Measurements from ENCODE around the gene STMP1. TPM values are rescaled to one million over a fixed set of nuclear protein-coding genes. Genes with fewer than 3 reads are reported as not detected.
"Not testable (repeated sequence)": the region's sequence is repeated elsewhere in the genome, so short reads cannot be mapped to it uniquely, and the experiment has no call there.

Gene STMP1
- polyA plus RNA-seq, 3 donors: 66.8 to 83.7 (median 83.6) TPM

DNA sequence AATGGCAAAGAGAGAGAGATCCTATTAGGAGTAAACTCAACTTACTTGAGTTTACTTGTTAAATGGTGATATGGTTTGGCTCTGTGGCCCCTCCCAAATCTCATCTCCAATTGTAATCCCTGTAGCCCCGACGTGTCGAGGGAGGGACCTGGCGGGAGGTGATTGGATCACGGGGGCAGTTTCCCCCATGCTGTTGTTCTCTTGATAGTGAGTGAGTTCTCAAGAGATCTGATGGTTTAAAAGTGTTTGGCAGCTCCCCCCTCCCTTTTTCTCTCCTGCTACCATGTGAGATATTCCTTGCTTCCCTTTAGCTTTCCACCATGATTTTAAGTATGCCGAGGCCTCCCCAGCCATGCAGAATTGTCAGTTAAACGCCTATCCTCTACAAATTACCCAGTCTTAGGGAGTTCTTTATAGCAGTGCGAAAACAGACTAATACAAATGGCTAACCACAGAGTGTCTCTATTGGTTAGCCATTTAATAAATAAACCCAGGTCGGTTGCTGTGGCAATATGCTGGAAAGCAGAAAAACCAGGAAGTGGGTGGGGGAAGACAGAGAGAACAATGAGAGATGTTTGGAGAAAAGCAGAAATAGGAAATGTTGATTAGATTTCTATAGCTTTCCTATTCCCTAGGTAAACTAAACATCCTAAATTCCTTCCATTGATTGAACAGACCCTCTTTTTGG lies 3.0 kb upstream of the STMP1 start:
- DNase-seq: no peak

DNA sequence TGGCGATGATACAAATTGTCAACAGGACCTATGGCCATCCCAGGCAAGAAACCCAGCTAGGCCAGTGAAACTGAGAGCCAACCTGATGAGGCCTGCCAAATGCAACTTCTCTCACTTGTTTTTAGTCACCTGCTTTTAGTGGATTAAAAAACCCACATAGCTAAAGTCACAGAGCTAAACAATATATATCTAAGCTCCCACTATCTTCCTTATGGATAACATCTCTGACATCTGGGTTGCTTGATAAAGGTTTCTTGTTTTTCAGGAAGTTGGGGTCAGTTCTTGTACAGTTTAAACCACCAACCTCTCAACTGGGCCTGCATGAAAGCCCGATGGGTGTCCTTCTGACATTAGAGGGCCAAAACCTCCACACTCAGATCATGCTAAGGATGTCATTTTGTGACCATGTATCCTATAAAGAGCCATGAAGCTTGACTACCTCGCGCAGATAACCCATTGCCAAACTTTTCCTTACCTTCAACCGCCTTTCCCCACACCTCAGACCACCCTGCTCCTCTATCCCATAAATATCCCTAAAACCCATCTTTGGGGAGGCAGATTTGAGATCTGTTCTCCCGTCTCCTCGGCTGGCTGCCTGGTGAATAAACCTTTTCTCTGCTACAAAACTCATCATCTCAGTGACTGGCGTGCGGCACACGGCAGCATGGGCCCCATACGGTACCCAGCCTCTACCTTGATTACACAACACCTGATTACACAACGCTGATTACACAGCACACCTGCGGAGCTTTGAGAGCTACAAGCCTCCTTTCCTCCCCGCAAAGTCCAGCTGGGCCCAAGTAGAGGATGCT lies 797 bp upstream of the STMP1 start:
- no peak for DNase-seq

DNA sequence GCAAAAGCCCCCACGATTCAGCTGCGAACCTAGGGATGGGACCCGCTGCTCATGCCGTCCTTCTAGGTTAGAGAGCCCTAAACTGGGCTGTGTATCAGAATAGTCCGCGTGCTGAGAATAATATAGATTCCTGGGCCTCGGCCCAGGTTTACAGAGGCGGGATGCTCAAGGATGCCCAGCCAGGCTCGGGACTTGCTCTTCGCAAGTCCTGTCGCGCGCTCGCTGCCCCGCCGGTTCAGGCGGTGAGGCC lies 266 bp upstream of the STMP1 start:
- no peak for DNase-seq

DNA sequence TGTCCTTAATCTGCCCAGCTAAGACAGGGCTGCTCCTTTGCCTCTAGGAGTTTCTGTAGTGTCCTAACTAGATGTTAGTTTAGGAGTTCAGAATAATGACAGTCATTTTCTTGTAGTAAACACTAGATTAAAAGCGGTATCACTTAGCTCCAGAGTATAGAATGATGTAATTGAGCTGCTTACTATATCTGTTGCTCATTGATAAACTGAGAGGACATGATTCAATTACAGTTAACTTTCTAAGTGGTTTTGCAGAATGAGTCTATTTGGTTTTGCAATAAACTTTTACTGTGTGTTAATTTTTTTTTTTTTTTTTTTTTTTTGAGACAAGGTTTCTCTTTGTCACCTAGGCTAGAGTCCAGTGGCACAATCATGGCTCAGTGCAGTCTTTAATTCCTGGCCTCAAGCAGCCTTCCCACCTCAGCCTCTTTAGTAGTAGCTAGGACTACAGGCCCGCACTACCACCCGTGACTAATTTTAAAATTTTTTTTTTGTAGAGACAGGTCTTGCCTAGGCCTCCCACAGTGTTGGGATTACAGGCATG lies 1.8 kb downstream of the STMP1 start:
- no peak for DNase-seq

DNA sequence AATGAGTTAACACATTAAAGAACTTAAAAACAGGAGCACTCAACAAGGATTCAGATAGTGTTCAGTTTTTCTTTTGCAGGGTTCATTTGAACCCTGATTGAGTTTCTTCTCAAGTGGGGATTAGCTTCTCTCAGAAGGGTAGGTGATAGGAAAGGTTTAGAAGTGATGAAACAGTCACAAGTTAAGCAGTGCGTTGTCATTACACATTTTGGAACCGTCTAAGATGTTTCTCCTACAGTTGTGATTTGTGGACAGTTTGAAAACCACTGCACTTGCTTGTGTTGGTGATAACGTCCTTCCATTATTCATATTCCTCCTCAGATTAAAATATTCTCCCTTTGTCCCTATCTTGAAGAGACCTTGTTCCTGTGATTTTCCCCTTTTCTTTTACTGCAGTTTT lies 2.7 kb downstream of the STMP1 start:
- DNase-seq: no peak

DNA sequence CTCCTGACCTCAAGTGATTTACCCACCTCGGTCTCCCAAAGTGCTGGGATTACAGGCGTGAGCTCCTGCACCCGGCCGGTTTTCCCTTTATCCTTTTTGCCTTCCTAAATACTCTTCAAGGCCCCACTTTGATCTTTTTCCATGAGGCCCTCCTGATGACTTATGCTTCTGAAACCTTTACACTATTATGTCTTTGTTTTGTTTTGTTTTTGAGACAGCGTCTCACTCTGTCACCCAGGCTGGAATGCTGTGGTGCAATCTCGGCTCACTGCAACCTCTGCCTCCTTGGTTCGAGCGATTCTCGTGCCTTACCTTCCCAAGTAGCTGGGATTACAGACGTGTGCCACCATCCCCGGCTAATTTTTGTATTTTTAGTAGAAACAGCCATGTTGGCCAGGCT lies 3.8 kb downstream of the STMP1 start:
- no peak for DNase-seq

DNA sequence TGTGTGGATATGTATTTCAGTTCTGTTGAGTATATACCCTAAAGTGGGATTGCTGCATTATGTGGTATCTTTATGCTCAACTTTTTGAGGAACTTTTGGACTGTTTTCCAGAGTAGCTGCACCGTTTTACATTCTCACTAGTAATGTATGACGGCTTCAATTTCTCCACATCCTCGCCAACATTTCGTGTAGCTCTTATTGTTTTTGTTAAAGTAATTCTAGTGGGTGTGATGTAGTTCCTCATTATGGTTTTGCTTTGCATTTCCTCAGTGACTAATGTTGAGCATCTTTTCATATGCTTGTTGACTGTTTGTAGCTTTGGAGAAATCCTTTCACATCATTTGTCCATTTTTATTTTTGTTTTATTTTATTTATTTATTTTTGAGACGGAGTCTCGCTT lies 4.5 kb downstream of the STMP1 start:
- no peak for DNase-seq

DNA sequence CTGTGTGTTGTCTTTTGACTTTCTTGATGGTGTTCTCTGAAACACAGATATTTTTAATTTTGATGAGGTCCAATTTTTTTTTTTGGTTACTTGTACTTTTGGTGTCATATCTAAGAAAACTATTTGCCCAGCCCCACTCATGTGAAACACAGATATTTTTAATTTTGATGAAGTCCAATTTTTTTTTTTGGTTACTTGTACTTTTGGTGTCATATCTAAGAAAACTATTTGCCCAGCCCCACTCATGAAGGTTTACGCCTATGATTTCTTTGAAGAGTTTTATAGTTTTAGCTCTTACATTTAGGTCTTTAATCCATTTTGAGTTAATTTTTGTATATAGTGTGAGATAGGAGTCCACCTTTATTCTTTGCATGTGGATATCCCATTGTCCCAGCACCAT lies 5.3 kb downstream of the STMP1 start:
- not testable (repeated sequence) for DNase-seq

DNA sequence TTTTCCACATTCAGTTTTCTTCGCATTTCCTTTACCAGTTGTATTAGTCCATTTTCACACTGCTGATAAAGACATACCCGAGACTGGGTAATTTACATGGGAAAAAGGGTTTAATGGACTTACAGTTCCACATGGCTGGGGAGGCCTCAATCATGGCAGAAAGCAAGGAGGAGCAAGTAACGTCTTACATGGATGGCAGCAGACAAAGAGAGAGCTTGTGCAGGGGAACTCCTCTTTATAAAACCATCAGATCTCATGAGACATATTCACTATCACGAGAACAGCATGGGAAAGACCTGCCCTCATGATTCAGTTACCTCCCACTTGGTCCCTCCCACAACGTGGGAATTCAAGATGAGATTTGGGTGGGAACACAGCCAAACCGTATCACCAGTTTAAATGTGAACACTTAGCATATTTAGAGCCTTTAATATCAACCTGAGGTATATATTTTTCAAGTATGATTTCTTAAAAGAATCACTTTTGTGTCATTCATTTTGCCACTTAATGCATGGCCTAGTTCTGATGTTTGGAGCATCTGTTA lies 6.6 kb downstream of the STMP1 start:
- DNase-seq: not testable (repeated sequence)

DNA sequence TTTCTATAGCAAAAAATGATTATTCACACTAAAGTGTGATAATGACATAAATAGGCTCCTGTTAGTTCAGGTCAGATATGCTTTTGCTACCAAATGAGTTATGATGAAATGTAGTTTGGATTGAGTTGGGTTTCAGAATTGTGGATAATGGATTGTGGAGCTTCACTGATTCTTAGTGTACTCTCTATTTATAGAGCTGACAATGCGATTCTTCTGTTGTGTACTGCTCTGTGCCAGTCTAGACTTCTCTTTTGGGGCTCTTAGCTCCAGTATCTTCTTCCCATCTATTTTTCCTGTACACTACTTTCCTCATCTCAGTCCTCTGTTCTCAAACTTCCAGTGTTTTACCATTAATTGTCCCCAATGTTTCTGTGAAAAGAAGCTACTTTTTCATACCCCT lies 7.5 kb downstream of the STMP1 start:
- DNase-seq: no peak

DNA sequence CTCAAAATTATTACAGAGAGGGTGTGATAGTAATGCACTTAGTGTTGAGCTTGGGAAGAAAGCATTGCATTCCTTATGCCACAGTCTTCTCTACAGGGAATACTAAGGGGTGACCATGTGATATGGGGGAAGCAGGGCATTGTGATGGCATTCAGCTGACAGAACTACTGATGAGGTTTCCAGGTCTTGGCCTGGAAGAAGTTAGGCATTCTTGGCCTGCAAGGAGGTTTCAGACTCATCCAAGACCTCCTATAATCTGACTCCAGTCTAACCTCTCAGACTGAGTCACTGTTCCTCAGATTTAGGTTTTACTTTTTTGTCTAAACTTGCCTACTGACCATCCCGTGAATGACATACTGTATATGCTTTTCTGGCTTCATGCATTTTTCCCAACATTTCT lies 7.9 kb downstream of the STMP1 start:
- no peak for DNase-seq

DNA sequence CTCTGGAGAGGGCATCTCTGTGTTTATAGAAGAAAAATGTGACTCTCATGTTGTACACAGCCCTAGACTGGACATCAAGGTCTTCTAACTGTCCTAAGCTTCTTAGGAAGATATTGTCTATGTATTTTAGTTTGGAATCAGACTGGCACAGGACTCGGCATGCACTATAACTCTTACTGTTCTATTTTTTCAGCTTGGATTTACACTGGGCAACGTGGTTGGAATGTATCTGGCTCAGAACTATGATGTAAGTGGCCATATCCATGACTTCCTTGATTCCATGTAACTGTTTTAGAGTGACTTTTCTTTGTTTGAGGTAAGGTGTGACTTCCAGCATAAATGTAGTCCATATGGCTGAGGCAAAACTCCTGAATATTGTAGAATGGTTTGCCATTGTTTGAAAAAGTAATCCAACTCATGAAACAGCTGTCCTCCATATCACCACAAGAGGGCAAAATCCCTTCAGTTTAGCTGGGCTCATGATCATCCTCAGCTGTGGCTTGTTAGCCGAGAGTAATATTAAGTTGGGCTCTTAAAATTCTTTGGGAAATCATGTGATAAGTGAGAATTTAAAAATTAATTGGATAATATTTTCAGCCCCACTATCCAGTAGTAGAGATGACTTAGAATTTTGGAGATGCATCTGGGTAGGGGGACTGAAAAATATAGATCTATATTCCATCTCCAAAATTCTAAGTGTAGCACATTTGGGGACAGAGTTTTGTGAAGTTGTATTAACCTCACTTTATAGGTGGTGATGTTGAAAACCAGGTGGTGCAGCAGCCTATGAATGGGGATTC lies 10.4 kb downstream of the STMP1 start:
- DNase-seq: peak; percentile 46

DNA sequence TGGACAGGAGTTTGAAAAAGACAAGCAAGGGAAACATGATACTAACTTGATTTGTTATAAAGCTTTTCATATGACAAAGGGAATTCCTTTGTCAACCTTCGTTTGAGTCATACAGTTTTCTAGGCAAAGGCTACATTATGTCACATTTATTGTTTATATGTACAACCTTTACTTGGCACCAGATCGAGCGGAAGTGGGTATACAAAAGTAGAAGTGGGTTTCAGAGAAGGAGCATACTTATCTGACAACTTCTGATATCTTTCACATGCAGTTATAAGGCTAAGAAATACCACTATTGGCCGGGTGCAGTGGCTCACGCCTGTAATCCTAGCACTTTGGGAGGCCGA lies 11.0 kb downstream of the STMP1 start:
- DNase-seq: no peak

DNA sequence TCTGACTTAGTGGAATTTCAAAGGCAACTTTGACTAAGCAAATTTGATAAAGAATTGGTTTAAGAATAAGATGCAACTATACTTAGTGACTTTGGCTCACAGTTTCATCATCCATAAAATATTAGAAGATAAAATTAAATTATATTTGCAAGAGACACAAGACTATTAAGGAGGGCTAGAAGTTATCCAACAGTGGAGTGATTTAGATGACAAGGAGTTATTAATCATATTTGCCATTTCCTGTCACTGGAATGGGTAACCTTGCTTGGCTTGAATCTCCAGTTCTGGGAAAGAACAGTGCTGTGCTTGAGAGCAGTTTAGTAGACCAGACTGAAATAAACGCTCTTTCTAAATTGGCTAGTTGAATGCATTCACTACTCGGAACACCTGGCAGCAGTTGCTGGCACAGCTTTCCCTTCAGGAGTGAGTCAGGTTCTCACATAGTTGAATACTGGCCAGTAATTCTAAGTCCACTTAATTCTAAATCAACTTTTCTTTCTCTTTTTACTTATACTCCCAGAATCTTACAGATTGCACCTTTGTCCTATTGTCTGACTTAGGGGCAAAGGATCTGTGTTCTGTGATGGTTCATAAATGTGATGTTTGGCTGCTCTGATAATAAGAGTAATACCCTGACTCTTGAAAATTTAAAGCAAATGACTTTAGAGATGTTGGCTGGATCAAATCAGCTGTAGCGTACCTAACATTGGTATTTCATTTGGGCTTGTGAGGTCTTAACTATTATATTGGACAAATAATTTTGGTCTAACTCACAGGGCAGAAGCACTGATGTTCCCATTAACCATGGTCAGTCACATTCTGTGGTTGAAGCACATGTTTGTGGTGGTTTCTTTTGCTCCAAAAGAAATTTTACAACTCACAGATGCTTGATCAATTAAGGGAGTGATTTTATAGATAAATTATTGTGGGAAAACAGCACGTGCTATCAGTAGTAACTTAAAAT lies 16.6 kb downstream of the STMP1 start:
- DNase-seq: no peak

DNA sequence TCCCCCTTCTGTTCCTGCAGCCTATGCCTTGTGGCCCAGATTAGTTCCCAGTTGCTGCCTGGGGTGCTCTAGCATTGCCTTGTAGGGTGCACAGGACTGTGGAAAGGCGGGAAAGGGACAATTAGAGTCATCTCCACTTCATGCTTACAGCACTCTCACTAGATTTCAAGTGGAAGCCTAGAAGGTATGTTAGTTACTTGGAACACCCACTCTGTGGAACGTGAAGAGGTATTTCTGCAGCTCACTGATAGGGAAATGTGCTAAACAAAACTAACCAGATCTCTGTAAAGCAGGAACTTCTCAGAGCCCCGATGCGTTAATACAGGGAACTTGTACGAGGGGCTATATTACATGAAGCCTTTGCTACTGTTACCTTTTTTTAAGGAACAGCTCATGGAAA lies 19.4 kb downstream of the STMP1 start:
- no peak for DNase-seq

DNA sequence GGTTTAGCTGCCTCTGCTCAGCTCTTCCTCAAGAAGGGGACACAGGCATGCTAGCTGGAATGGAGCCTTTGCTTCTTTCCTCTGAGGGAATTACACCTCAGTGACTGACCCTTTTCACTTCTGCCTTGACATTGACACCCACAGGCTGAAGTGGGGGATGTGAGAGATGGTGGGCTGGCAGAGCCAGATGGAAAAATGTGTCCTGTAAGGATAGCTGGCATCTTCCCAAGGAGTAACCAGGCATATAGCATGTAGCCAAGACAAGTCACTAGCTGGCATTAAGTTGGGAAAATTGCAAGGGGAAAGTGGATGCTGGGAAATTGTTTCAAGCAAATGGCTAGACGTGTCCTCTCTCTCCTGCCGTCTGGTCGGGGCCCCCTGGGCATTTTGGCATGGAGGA lies 19.9 kb downstream of the STMP1 start:
- no peak for DNase-seq

DNA sequence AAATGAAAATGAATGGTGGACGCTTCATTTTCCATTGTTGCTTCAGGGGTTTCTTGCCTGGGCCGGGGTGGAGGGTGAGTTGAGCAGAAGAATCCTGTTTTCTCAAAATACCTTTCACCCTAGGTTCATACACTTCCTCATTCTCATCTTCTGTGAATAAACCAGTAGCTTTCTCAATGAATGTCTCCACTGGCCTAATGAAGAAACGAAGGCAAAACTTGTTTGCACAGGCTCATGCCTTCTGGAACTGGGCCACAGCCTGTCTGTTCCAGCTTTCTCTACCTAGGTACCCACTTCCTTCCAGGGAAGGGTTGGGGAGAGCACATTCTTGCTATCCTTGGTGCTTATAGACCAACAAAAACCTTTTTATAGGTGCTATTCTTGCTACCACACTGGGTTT lies 21.3 kb downstream of the STMP1 start:
- DNase-seq: no peak

DNA sequence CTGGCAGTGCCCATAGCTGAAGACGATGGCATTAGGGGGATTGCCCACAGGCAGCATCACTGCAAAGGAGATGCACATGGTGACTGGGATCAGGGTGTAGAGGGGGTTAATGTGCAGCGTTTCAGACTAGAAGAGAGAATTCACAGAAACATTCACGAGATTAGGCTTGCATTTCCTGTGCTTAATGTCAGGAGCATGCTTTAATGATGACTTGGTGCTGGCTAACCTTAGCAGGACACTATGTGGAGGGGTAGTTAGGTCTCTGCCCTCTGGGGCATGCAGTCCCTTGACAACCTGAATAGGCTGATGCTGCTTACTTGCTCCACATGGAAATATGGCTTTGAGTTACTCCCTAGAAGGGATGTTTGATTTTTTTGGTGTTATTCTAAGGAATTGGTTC lies 21.8 kb downstream of the STMP1 start:
- no peak for DNase-seq

DNA sequence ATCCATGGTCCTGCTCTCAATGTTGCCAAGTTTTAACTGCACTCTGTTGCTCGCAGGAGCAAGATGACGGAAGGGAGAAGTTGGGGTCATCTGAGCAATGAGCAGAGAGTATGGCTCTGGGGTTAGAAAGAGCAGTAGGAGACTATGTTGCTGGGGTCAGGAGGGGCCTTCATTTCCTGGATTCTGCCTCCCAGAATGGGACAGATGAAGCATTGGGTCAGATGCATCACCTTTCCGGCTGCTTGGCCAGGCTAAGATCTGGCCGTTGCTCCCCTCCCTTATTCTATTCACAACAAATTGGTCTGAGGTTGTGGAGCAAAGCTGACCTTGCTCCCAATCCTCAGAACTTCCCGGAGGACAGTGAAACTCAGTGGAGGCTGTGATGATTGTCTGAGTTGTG lies 22.4 kb downstream of the STMP1 start:
- no peak for DNase-seq

DNA sequence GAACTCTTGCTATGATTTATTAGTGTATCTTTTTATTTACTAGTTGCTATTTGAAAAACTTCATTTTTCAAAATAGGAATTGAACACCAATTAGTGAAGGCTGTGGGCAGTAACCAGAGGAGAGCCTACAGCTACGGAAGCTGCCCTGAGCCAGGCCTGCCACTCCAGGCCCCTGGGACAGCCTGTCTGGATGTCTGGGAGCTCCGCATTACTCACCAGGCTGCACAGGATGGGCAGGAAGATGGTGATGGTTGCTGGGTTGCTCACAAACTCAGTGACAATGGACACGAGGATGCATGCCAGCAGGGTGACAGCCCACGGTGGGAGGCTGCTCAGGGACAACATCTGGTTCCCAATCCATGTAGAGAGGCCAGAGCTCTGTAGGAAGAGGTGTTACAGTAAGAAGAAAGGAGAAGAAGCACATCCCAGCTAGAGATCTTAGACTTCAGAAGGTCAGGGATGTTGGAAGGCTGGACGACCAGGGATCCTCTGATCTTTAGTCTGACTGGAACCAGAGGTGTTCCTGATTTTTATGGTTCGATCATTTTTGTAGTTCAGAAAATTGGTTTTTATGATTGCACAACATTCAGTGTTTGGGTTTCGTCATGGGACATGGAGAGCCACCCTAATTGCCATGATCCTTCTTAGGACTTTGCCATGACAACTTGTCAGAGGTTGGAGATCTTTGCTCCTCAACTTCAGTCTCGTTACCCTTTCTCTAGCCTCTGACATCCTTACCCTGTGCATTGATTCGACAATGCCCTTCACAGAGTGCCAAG lies 23.2 kb downstream of the STMP1 start:
- no peak for DNase-seq

DNA sequence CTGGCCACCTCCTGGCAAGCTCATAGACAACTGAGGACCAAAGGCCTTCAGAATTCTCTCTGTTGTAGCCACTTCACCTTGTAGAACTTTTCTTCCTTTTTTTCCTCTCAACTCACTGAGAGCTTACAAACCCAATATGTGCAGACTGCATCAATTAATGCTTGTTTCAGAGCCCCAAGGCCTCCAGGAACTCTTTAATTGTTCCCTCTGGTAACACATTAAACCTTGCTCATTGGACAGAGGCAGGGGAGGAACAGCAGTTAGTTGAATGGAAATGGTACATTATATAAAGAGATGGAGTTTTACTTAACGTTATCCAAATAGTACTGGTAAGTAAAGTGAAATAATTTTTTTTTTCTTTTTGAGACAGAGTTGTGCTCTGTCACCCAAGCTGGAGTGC lies 25.2 kb downstream of the STMP1 start:
- no peak for DNase-seq
